GM10266 (cell line): Measurements from ENCODE around the gene RANBP3.

Experiments
- DNase-seq: peaks from one replicate; pipeline ENCODE4 v3.0.0; 2012; ENCODE audit errors: extremely low spot score
- CTCF ChIP-seq: IDR thresholded peaks from 2 replicates; pipeline ENCODE4 v1.5.1; 2012; ENCODE audit warnings: mild to moderate bottlenecking, low read depth; ENCODE audit not compliant: control insufficient read depth, insufficient read depth; ENCODE audit errors: missing control alignments

RANBP3 gene

GRCh38 chr19:5907241-5907640, 70.7 kb downstream of the RANBP3 start:
- no peak for TF ChIP-seq CTCF
- no peak for DNase-seq

- TF ChIP-seq CTCF: no peak
- DNase-seq: no peak
Observed at GRCh38 chr19:5905114-5905778, 72.7 kb downstream of the RANBP3 start.

GRCh38 chr19:5904352-5905113, 73.4 kb downstream of the RANBP3 start, which contains the start of gene VMAC:
Gene VMAC, plus strand, starts transcription at chr19:5904872. Its CDS starts 19 bp downstream, at chr19:5904891.
- peak; percentile 100 for DNase-seq
- TF ChIP-seq CTCF: no peak

- no peak for TF ChIP-seq CTCF
- DNase-seq: peak; percentile 94
Observed at GRCh38 chr19:5903624-5904351, 74.2 kb downstream of the RANBP3 start, which contains the start of gene NDUFA11. Gene NDUFA11, minus strand, starts transcription at chr19:5903790. Its CDS starts 82 bp downstream, at chr19:5903708.

- DNase-seq: no peak
Observed at GRCh38 chr19:5903056-5903623, 74.8 kb downstream of the RANBP3 start.

GRCh38 chr19:5900976-5901375, 77.0 kb downstream of the RANBP3 start:
- no peak for DNase-seq
- no peak for TF ChIP-seq CTCF

More at GRCh38 chr19:5903056-5903623, 74.8 kb downstream of the RANBP3 start:
- no peak for TF ChIP-seq CTCF
